ENCODE data around the gene GRID2. TPM values are rescaled to one million over a fixed set of nuclear protein-coding genes. Genes with fewer than 3 reads are reported as not detected.

Gene GRID2
- total RNA-seq, 6 experiments from 2014 or later = not detected

GRCh38 chr4:92257931-92258857 is 45.6 kb upstream of the GRID2 start:
- intact Hi-C loops (cut with DNase I) = no loop called here
- ATAC-seq = no peak
- no peak for DNase-seq
- H3K9me3 ChIP-seq = no peaks in the 10 kb centered on the region
- H3K27me3 ChIP-seq = no peaks in the 10 kb centered on the region
- H3K4me3 ChIP-seq = no peak overlapping the region
- no peak overlapping the region for H3K27ac ChIP-seq
- TF ChIP-seq POLR2A (IDR thresholded peaks at IDR 0.05) = no peak
- TF ChIP-seq, protein P1, sequence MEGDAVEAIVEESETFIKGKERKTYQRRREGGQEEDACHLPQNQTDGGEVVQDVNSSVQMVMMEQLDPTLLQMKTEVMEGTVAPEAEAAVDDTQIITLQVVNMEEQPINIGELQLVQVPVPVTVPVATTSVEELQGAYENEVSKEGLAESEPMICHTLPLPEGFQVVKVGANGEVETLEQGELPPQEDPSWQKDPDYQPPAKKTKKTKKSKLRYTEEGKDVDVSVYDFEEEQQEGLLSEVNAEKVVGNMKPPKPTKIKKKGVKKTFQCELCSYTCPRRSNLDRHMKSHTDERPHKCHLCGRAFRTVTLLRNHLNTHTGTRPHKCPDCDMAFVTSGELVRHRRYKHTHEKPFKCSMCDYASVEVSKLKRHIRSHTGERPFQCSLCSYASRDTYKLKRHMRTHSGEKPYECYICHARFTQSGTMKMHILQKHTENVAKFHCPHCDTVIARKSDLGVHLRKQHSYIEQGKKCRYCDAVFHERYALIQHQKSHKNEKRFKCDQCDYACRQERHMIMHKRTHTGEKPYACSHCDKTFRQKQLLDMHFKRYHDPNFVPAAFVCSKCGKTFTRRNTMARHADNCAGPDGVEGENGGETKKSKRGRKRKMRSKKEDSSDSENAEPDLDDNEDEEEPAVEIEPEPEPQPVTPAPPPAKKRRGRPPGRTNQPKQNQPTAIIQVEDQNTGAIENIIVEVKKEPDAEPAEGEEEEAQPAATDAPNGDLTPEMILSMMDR (IDR thresholded peaks at IDR 0.05) = no peak
- no peaks in the 10 kb centered on the region for H3K4me1 ChIP-seq
- no peaks in the 10 kb centered on the region for H3K36me3 ChIP-seq
- 17% methylated on average over 1 of the region's 1 CpG for WGBS (ENCODE audit: insufficient coverage, low coverage, low lambda C conversion rate, missing lambda C conversion rate)

DNA sequence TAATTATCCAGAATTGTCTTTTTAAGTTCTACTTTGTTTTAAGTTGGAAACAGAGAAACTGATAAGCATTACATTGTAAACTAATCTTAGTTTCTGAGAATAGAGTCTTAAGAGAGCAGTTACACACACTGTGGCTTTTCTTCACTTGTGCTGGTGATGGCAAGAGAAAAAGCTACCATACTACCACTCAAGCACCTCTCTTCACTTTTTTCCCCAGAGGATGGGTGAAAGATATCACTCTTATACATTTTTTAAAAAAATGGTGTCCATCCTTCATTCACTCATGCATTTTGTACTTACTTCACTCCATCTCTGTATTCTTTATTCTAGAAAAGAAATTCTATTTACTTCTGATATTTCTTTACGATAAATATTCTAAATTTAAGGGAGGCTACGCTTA is 42.5 kb upstream of the GRID2 start:
- WGBS (ENCODE audit: insufficient coverage, low coverage, low lambda C conversion rate, missing lambda C conversion rate) = 83% methylated on average over 2 of the region's 2 CpGs
- no peak for TF ChIP-seq POLR2A (IDR thresholded peaks at IDR 0.05)
- TF ChIP-seq, protein P1 (IDR thresholded peaks at IDR 0.05) = no peak
- DNase-seq = no peak
- intact Hi-C loops (cut with DNase I) = no loop called here
- Histone ChIP-seq H3K4me3 (no peak overlapping the region), H3K27me3 (no peaks in the 10 kb centered on the region), H3K4me1 (no peaks in the 10 kb centered on the region), H3K36me3 (no peaks in the 10 kb centered on the region), H3K9me3 (no peaks in the 10 kb centered on the region), H3K27ac (no peak overlapping the region)
- ATAC-seq = no peak

DNA sequence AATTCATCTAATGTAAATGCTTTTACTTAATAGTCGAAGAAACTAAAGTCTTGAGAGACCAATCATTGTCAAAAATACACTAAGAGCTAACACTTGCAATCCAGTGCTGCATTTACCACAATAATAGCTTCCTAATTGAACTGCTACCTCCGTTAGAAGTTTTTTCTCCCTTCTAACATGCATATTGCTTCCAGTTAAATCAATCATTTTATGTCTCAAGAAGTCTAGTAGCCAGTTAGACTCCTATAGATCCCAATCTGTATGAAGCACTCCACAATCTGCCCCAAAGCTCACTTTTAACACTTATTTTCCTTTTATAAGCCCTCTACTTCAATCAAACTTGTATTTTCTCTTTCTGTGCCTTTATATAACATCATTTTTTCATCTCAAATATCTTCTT is 41.4 kb upstream of the GRID2 start:
- Histone ChIP-seq H3K4me1 (no peaks in the 10 kb centered on the region), H3K27me3 (no peaks in the 10 kb centered on the region), H3K36me3 (no peaks in the 10 kb centered on the region), H3K4me3 (no peak overlapping the region), H3K9me3 (no peaks in the 10 kb centered on the region), H3K27ac (no peak overlapping the region)
- no peak for ATAC-seq
- WGBS (ENCODE audit: insufficient coverage, low coverage, low lambda C conversion rate, missing lambda C conversion rate) = 23% methylated on average over 2 of the region's 2 CpGs
- no peak for TF ChIP-seq POLR2A (IDR thresholded peaks at IDR 0.05)
- TF ChIP-seq, protein P1 (IDR thresholded peaks at IDR 0.05) = no peak
- intact Hi-C loops (cut with DNase I) = no loop called here
- no peak for DNase-seq

GRCh38 chr4:92263010-92263409 is 40.8 kb upstream of the GRID2 start:
- Histone ChIP-seq H3K27me3 (no peaks in the 10 kb centered on the region), H3K36me3 (no peaks in the 10 kb centered on the region), H3K27ac (no peak overlapping the region), H3K4me3 (no peak overlapping the region), H3K9me3 (no peaks in the 10 kb centered on the region), H3K4me1 (no peaks in the 10 kb centered on the region)
- no peak for TF ChIP-seq POLR2A (IDR thresholded peaks at IDR 0.05)
- TF ChIP-seq, protein P1 (IDR thresholded peaks at IDR 0.05) = no peak
- intact Hi-C loops (cut with DNase I) = no loop called here
- DNase-seq (no peak), ATAC-seq (no peak)
- WGBS (ENCODE audit: insufficient coverage, low coverage, low lambda C conversion rate, missing lambda C conversion rate) = 51% methylated on average over 2 of the region's 2 CpGs
